ENCODE data around the gene CSTB. TPM values are rescaled to one million over a fixed set of nuclear protein-coding genes. Genes with fewer than 3 reads are reported as not detected.

CSTB gene
- total RNA-seq, 1 experiment from 2014 or later, result 49.9 TPM

- H3K9me3 ChIP-seq, result no peaks in the 10 kb centered on the region
- no peak for DNase-seq
- ChIA-PET POLR2A (no interaction called here), CTCF (no interaction called here)
- Mint-ChIP-seq H3K9me3 (ENCODE audit: unreplicated experiment) (no peaks in the 10 kb centered on the region), H3K27ac (ENCODE audit: unreplicated experiment) (no peak overlapping the region), H3K27me3 (ENCODE audit: insufficient read depth, unreplicated experiment) (no peaks in the 10 kb centered on the region), H3K4me3 (ENCODE audit: unreplicated experiment) (no peak overlapping the region), H3K36me3 (ENCODE audit: insufficient read depth, unreplicated experiment) (peaks cover 87% of the 10 kb centered on the region), H3K4me1 (ENCODE audit: low read depth, unreplicated experiment) (no peaks in the 10 kb centered on the region)
- BruUV-seq (replicated peaks), result no TSS peak
- no peaks in the 10 kb centered on the region for H3K4me1 ChIP-seq
- H3K4me3 ChIP-seq (ENCODE audit: low read depth, low read length), result no peak overlapping the region
- intact Hi-C loops (cut with micrococcal nuclease; ENCODE audit: unreplicated experiment), result no loop called here
- TF ChIP-seq CTCF (IDR thresholded peaks at IDR 0.05; ENCODE audit: insufficient read depth in 1 of 2, low read depth in 1 of 2, low read length in 1 of 2, severe bottlenecking in 1 of 2, unreplicated experiment in 1 of 2), result no peak
- no peaks in the 10 kb centered on the region for H3K27me3 ChIP-seq (replicated peaks; ENCODE audit: control insufficient read depth, insufficient read depth, low read length)
- peaks cover 5% of the 10 kb centered on the region for H3K36me3 ChIP-seq (ENCODE audit: control insufficient read depth, insufficient read depth, low read length)
Measured at GRCh38 chr21:43797925-43798715, 22.0 kb upstream of the CSTB start.

GRCh38 chr21:43797415-43797814 is 21.3 kb upstream of the CSTB start:
- Mint-ChIP-seq H3K9me3 (ENCODE audit: unreplicated experiment) (no peaks in the 10 kb centered on the region), H3K4me1 (ENCODE audit: low read depth, unreplicated experiment) (no peaks in the 10 kb centered on the region), H3K4me3 (ENCODE audit: unreplicated experiment) (no peak overlapping the region), H3K27me3 (ENCODE audit: insufficient read depth, unreplicated experiment) (no peaks in the 10 kb centered on the region), H3K36me3 (ENCODE audit: insufficient read depth, unreplicated experiment) (peaks cover 88% of the 10 kb centered on the region), H3K27ac (ENCODE audit: unreplicated experiment) (no peak overlapping the region)
- intact Hi-C loops (cut with micrococcal nuclease; ENCODE audit: unreplicated experiment), result no loop called here
- Histone ChIP-seq H3K27me3 (replicated peaks; ENCODE audit: control insufficient read depth, insufficient read depth, low read length) (no peaks in the 10 kb centered on the region), H3K4me3 (ENCODE audit: low read depth, low read length) (no peak overlapping the region), H3K9me3 (no peaks in the 10 kb centered on the region), H3K4me1 (no peaks in the 10 kb centered on the region), H3K36me3 (ENCODE audit: control insufficient read depth, insufficient read depth, low read length) (peaks cover 5% of the 10 kb centered on the region)
- no TSS peak for BruUV-seq (replicated peaks)
- TF ChIP-seq CTCF (IDR thresholded peaks at IDR 0.05; ENCODE audit: insufficient read depth in 1 of 2, low read depth in 1 of 2, low read length in 1 of 2, severe bottlenecking in 1 of 2, unreplicated experiment in 1 of 2), result no peak
- CTCF ChIA-PET, result no interaction called here
- DNase-seq, result no peak
- POLR2A ChIA-PET, result no interaction called here

- Histone ChIP-seq H3K4me1 (no peaks in the 10 kb centered on the region), H3K27me3 (replicated peaks; ENCODE audit: control insufficient read depth, insufficient read depth, low read length) (no peaks in the 10 kb centered on the region), H3K36me3 (ENCODE audit: control insufficient read depth, insufficient read depth, low read length) (peaks cover 2% of the 10 kb centered on the region), H3K9me3 (no peaks in the 10 kb centered on the region), H3K4me3 (ENCODE audit: low read depth, low read length) (no peak overlapping the region)
- Mint-ChIP-seq H3K36me3 (ENCODE audit: insufficient read depth, unreplicated experiment) (peaks cover 78% of the 10 kb centered on the region), H3K4me1 (ENCODE audit: low read depth, unreplicated experiment) (no peaks in the 10 kb centered on the region), H3K27ac (ENCODE audit: unreplicated experiment) (no peak overlapping the region), H3K4me3 (ENCODE audit: unreplicated experiment) (no peak overlapping the region), H3K9me3 (ENCODE audit: unreplicated experiment) (no peaks in the 10 kb centered on the region), H3K27me3 (ENCODE audit: insufficient read depth, unreplicated experiment) (no peaks in the 10 kb centered on the region)
- ChIA-PET CTCF (no interaction called here), POLR2A (no interaction called here)
- no peak for TF ChIP-seq CTCF (IDR thresholded peaks at IDR 0.05; ENCODE audit: insufficient read depth in 1 of 2, low read depth in 1 of 2, low read length in 1 of 2, severe bottlenecking in 1 of 2, unreplicated experiment in 1 of 2)
- BruUV-seq (replicated peaks), result no TSS peak
- intact Hi-C loops (cut with micrococcal nuclease; ENCODE audit: unreplicated experiment), result no loop called here
- no peak for DNase-seq
Measured at GRCh38 chr21:43794857-43795256, 18.7 kb upstream of the CSTB start.
